GM12872 (cell line): ENCODE data around the gene GPR65.

ENCODE experiments used
- TF ChIP-seq, protein P1 (sequence below): IDR thresholded peaks from 3 replicates; pipeline ENCODE4 v1.5.1; 2011; ENCODE audit warnings: low read depth, mild to moderate bottlenecking, low read length, moderate library complexity; ENCODE audit not compliant: insufficient read depth

GPR65 gene, protein sequence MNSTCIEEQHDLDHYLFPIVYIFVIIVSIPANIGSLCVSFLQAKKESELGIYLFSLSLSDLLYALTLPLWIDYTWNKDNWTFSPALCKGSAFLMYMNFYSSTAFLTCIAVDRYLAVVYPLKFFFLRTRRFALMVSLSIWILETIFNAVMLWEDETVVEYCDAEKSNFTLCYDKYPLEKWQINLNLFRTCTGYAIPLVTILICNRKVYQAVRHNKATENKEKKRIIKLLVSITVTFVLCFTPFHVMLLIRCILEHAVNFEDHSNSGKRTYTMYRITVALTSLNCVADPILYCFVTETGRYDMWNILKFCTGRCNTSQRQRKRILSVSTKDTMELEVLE

DNA sequence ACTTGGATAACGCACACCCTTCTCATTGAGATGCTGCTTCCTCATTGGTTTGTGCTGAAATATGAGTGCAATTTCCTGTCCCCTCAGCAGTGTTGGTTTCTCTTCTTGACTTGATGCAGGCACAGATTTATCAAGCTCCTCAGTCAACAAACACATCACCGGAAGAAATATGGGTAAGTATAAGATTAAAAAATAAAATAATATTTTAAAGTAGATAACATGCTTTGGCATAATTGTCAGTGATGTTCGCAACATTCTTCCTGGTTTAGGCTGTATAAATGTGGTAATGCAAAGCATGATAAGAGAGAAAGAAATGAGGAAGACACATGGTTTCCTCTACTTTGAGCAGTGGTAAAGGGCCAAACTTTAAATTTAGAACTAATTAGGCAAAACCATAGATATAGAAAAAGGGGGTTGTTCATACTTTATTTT lies at the start of gene GPR65:
Gene GPR65, plus strand, starts transcription at position 86 of the 432 bp plus-strand sequence. CDS start 5,713 bp downstream, outside the sequence.
- TF ChIP-seq, protein P1, sequence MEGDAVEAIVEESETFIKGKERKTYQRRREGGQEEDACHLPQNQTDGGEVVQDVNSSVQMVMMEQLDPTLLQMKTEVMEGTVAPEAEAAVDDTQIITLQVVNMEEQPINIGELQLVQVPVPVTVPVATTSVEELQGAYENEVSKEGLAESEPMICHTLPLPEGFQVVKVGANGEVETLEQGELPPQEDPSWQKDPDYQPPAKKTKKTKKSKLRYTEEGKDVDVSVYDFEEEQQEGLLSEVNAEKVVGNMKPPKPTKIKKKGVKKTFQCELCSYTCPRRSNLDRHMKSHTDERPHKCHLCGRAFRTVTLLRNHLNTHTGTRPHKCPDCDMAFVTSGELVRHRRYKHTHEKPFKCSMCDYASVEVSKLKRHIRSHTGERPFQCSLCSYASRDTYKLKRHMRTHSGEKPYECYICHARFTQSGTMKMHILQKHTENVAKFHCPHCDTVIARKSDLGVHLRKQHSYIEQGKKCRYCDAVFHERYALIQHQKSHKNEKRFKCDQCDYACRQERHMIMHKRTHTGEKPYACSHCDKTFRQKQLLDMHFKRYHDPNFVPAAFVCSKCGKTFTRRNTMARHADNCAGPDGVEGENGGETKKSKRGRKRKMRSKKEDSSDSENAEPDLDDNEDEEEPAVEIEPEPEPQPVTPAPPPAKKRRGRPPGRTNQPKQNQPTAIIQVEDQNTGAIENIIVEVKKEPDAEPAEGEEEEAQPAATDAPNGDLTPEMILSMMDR, result no peak

DNA sequence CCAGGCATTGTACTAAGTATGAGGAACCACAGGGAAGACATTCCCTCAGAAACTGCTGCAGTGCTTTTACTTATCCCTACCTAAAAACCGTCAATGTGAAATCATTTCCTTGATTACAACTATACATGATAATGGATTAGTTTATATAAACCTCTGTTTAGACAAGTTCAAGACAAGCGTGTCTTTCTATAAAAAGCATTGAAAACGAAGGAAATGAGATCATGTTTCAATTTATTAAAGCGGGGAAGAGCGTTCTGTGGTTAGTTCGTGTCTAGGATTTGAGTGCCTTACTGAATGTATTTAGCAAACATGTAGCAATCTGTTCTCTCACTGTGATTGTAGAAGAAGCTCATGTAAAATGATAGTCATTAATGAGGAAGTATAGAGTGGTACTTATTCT lies 49.4 kb upstream of the GPR65 start:
- TF ChIP-seq, protein P1, result no peak

DNA sequence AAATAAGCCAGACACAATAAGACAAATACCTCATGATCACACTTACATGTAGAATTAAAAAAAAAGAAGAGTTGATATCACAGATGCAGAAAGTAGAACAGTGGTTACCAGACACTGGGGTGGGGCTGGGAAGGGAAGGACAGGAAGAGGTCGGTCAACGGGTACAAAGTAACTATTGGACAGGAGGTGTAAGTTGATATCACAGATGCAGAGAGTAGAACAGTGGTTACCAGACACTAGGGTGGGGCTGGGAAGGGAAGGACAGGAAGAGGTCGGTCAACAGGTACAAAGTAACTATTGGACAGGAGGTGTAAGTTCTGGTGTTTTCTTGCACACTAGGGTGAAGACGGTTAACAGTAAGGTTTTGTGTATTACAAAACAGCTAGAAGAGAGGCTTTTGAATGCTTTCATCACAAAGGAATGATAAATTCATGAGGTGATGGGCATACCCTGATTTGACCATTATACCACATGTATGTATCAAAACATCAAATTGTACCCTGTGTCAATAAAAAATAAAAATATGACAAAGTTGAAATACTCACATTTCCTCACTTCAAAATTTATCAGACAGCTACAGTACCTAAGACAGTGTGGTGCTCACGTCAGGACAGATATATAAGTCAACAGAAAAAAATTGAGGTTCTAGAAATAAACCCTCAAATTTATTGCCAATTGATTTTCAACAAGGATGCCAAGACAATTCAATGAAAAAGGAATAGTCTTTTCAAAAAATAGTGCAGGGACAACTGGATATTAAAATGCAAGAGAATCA lies 44.7 kb upstream of the GPR65 start:
- TF ChIP-seq, protein P1, result no peak

DNA sequence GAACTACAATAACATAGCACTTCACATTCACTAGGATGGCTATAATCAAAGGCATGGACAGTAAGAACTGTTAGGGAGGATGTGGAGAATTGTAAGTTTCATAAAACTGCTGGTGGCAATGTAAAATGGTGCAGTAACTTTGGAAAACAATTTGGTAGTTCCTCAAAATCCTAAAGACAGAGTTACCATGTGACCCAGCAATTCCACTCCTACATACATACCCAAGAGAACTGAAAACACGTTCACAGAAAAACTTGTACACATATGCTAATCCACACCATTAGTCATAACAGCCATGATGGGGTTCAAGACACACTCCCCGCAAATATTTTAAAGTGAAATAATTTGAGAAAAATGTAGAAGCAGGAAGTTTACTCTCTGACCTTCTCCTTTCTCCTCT lies 43.7 kb upstream of the GPR65 start:
- TF ChIP-seq, protein P1, result no peak

DNA sequence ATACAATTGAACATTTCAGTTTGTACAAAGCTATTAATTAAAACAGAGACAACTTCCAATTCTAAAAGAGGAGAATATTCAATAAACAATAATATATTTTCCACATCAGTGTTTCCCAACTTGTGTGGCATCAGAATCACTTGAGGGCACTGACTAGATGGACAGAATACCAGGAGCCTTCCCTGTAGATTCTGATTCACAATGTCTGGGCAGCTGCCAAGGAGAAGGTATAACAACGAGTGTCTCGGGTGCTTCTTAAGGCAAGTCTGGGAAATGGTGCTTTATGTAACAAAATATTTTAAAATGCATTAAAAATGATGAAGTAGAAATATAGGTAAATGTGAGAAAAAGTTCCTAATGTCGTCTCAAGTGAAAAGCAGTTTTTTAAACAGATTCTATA lies 38.1 kb upstream of the GPR65 start:
- TF ChIP-seq, protein P1, result no peak

DNA sequence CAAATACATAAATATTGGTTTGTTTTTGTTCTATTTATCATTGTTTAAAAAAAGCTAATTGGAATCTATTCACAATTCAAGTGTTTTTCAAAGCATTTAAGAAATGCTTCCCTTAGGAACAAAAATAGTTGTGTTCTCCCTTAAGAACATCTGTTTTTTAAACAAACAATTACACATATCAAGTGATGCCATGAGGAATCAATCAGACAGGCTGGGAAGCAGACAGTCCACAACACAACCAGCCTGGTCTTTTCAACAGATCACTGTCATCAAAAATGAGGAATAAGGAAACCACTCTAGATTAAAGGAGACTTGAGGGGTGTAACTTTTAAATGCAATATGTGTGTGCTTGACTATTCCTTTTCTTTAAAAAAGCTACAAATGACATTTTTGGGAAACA lies 37.4 kb upstream of the GPR65 start:
- TF ChIP-seq, protein P1, result no peak

DNA sequence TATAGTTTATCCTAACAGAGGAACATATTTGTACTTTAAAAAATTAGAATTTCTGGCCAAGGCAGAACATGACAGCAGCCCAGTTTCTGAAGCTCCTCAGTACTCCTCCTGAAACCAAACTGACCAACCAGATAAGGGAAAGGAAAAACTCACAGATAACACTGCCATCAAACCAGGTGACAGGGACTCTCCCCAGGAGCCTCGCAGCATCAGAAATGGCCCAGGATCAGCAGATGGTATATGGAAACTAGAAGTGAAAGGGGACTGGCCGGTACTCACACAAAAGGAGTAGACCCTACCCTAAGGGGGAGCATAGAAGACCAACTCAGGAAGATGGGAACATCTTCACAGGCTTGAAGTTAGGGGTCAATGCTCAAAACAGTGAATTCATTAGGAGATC lies 33.9 kb upstream of the GPR65 start:
- TF ChIP-seq, protein P1, result no peak
